ENCODE measurements around the gene FNDC11. TPM values are rescaled to one million over a fixed set of nuclear protein-coding genes. Genes with fewer than 3 reads are reported as not detected.
"Not testable (repeated sequence)": the region's sequence is repeated elsewhere in the genome, so short reads cannot be mapped to it uniquely, and the experiment has no call there.

Gene FNDC11
- total RNA-seq, 2 donors from 2014 or later = 0.08 TPM; not detected in 1

- DNase-seq (no peak), ATAC-seq (no peak)
- intact Hi-C loops (cut with DNase I) = loop anchor here in 1 of 2 donors (10.0 kb wide), 1 partner anchor 48 kb away; no protein-coding TSS in a partner anchor
Measured at GRCh38 chr20:63546956-63547724, 6.8 kb upstream of the FNDC11 start.

- DNase-seq (no peak), ATAC-seq (no peak)
- intact Hi-C loops (cut with DNase I) = loop anchor here in 1 of 2 donors (10.0 kb wide), 1 partner anchor 47 kb away; no protein-coding TSS in a partner anchor
Measured at GRCh38 chr20:63547725-63548480, 6.1 kb upstream of the FNDC11 start, which contains the start of gene SRMS. SRMS (minus strand) TSS chr20:63547749; CDS start chr20:63547463, 286 bp downstream.

- DNase-seq (no peak), ATAC-seq (no peak)
- intact Hi-C loops (cut with DNase I) = loop anchor here in 1 of 2 donors (10.0 kb wide), 1 partner anchor 46 kb away; no protein-coding TSS in a partner anchor
Measured at GRCh38 chr20:63548542-63548941, 5.4 kb upstream of the FNDC11 start.

GRCh38 chr20:63549019-63549418 lies 4.9 kb upstream of the FNDC11 start:
- DNase-seq (no peak), ATAC-seq (no peak)
- intact Hi-C loops (cut with DNase I) = loop anchor here in 1 of 2 donors (10.0 kb wide), 1 partner anchor 46 kb away; no protein-coding TSS in a partner anchor

- ATAC-seq = no peak
- intact Hi-C loops (cut with DNase I) = loop anchor here in 1 of 2 donors (10.0 kb wide), 1 partner anchor 45 kb away; no protein-coding TSS in a partner anchor
Measured at GRCh38 chr20:63549679-63550282, 4.2 kb upstream of the FNDC11 start.

GRCh38 chr20:63551068-63551467 lies 2.9 kb upstream of the FNDC11 start:
- no peak for DNase-seq
- no peak for ATAC-seq
- intact Hi-C loops (cut with DNase I) = no loop called here

More at GRCh38 chr20:63549679-63550282, 4.2 kb upstream of the FNDC11 start:
- no peak for DNase-seq

GRCh38 chr20:63552481-63553249 lies 1.3 kb upstream of the FNDC11 start:
- DNase-seq (no peak), ATAC-seq (peak in 1 of 2 donors; percentile 5)
- intact Hi-C loops (cut with DNase I) = no loop called here

- ATAC-seq (peak; percentile 84 to 88), DNase-seq (peak; percentile 88)
- intact Hi-C loops (cut with DNase I) = no loop called here
Measured at GRCh38 chr20:63553251-63553932, 567 bp upstream of the FNDC11 start.

- intact Hi-C loops (cut with DNase I) = no loop called here
- no peak for DNase-seq
- no peak for ATAC-seq
Measured at GRCh38 chr20:63554361-63555278, 661 bp downstream of the FNDC11 start.

GRCh38 chr20:63555661-63556381 lies 1.9 kb downstream of the FNDC11 start:
- no peak for DNase-seq

GRCh38 chr20:63556873-63557478 lies 3.0 kb downstream of the FNDC11 start:
- intact Hi-C loops (cut with DNase I) = no loop called here
- ATAC-seq (no peak), DNase-seq (no peak)

More at GRCh38 chr20:63555661-63556381, 1.9 kb downstream of the FNDC11 start:
- intact Hi-C loops (cut with DNase I) = no loop called here
- ATAC-seq = no peak

GRCh38 chr20:63557481-63557891 lies 3.5 kb downstream of the FNDC11 start:
- intact Hi-C loops (cut with DNase I) = no loop called here
- DNase-seq (no peak), ATAC-seq (no peak)

- intact Hi-C loops (cut with DNase I) = no loop called here
- DNase-seq (no peak), ATAC-seq (no peak)
Measured at GRCh38 chr20:63558804-63559484, 5.0 kb downstream of the FNDC11 start.

GRCh38 chr20:63559485-63560332 lies 5.8 kb downstream of the FNDC11 start:
- intact Hi-C loops (cut with DNase I); DNase-seq; ATAC-seq: not testable (repeated sequence)

All from left cardiac atrium (tissue), 4 donors.